WTC11 (cell line): ENCODE measurements around the gene TESK2. TPM values are rescaled to one million over a fixed set of nuclear protein-coding genes. Genes with fewer than 3 reads are reported as not detected.

ENCODE experiments used
- AR ChIP-seq: fragments of 250-450 bp; sonication (Bioruptor Pico); IDR thresholded peaks from 2 replicates; pipeline ENCODE4 v1.9.0; 2021; ENCODE audit warnings: mild to moderate bottlenecking
- ARID4B ChIP-seq: sonication (generic); formaldehyde crosslinking; IDR thresholded peaks from 2 replicates; pipeline ENCODE4 v1.8.0; 2023; ENCODE audit warnings: missing genetic modification reagents, mild to moderate bottlenecking, borderline replicate concordance
- ATF1 ChIP-seq: sonication (generic); formaldehyde crosslinking; IDR thresholded peaks from 2 replicates; pipeline ENCODE4 v1.8.1; 2023; ENCODE audit warnings: mild to moderate bottlenecking, moderate library complexity, missing genetic modification reagents
- CBFB ChIP-seq: sonication (generic); formaldehyde crosslinking; IDR thresholded peaks from 2 replicates; pipeline ENCODE4 v1.8.1; 2022; ENCODE audit warnings: mild to moderate bottlenecking, low read depth, missing genetic modification reagents
- CREM ChIP-seq: sonication (generic); formaldehyde crosslinking; IDR thresholded peaks from 2 replicates; pipeline ENCODE4 v1.8.1; 2022; ENCODE audit warnings: mild to moderate bottlenecking, missing genetic modification reagents, moderate library complexity
- CTCF ChIP-seq: fragments of 200-600 bp; IDR thresholded peaks from 2 replicates; pipeline ENCODE4 v1.8.0; 2022; ENCODE audit warnings: antibody characterized with exemption
- E2F5 ChIP-seq: sonication (generic); formaldehyde crosslinking; IDR thresholded peaks from 2 replicates; pipeline ENCODE4 v1.8.1; 2022; ENCODE audit warnings: mild to moderate bottlenecking, moderate library complexity, missing genetic modification reagents
- FOXP4 ChIP-seq: sonication (generic); formaldehyde crosslinking; IDR thresholded peaks from 2 replicates; pipeline ENCODE4 v1.8.0; 2022; ENCODE audit warnings: mild to moderate bottlenecking, missing genetic modification reagents
- IRF1 ChIP-seq: sonication (generic); formaldehyde crosslinking; IDR thresholded peaks from 2 replicates; pipeline ENCODE4 v1.8.0; 2023; ENCODE audit warnings: missing genetic modification reagents
- MAX ChIP-seq: sonication (generic); formaldehyde crosslinking; IDR thresholded peaks from 2 replicates; pipeline ENCODE4 v1.8.0; 2022; ENCODE audit warnings: mild to moderate bottlenecking, missing genetic modification reagents
- NR2C2 ChIP-seq: sonication (generic); formaldehyde crosslinking; IDR thresholded peaks from 2 replicates; pipeline ENCODE4 v1.8.0; 2022; ENCODE audit warnings: mild to moderate bottlenecking, missing genetic modification reagents
- NR3C1 ChIP-seq: sonication (generic); formaldehyde crosslinking; conservative IDR thresholded peaks from 2 replicates; pipeline ENCODE4 v1.8.1; 2023; ENCODE audit warnings: low read depth, mild to moderate bottlenecking, missing genetic modification reagents
- ZNF232 ChIP-seq: sonication (generic); formaldehyde crosslinking; IDR thresholded peaks from 2 replicates; pipeline ENCODE4 v1.8.0; 2022; ENCODE audit warnings: mild to moderate bottlenecking, missing genetic modification reagents
- ZNF423 ChIP-seq: fragments of 250-450 bp; sonication (Bioruptor Pico); IDR thresholded peaks from 2 replicates; pipeline ENCODE4 v2.1.2; 2022; ENCODE audit warnings: mild to moderate bottlenecking, moderate library complexity
- ZNF532 ChIP-seq: fragments of 250-450 bp; sonication (Bioruptor Pico); IDR thresholded peaks from 2 replicates; pipeline ENCODE4 v1.9.0; 2021; ENCODE audit warnings: mild to moderate bottlenecking, borderline replicate concordance
- ZSCAN18 ChIP-seq: fragments of 250-450 bp; sonication (Bioruptor Pico); IDR thresholded peaks from 2 replicates; pipeline ENCODE4 v2.1.2; 2022; ENCODE audit warnings: mild to moderate bottlenecking, moderate library complexity
- total RNA-seq: library from RNA; stranded (reverse); gene quantifications from 3 replicates; pipeline ENCODE4 v1.2.3, GENCODE V29; 2021

TESK2 gene
- total RNA-seq, 1 experiment from 2014 or later, result 13.3 TPM

- no peak; the same call in 1 of the 2 replicates for TF ChIP-seq ARID4B (CRISPR knock-in tag)
- no peak for TF ChIP-seq NR2C2 (CRISPR knock-in tag)
- TF ChIP-seq ZNF232 (CRISPR knock-in tag), result no peak
- no peak for TF ChIP-seq IRF1
- TF ChIP-seq AR (CRISPR knock-in tag), result no peak
- TF ChIP-seq CTCF, result no peak
- no peak for TF ChIP-seq CBFB (CRISPR knock-in tag)
- peak; percentile 38; the same call in 1 of the 2 replicates for TF ChIP-seq CREM (CRISPR knock-in tag)
- TF ChIP-seq NR3C1 (CRISPR knock-in tag), result no peak
- TF ChIP-seq FOXP4 (CRISPR knock-in tag), result no peak
- TF ChIP-seq ZNF532 (CRISPR knock-in tag), result no peak
- TF ChIP-seq E2F5 (CRISPR knock-in tag), result peak; percentile 62; the same call in 1 of the 2 replicates
- TF ChIP-seq ZSCAN18 (CRISPR knock-in tag), result no peak
- no peak for TF ChIP-seq ATF1 (CRISPR knock-in tag)
- peak; percentile 88 for TF ChIP-seq MAX (CRISPR knock-in tag)
- no peak for TF ChIP-seq ZNF423 (CRISPR knock-in tag)
These were observed at the start of gene TESK2 (continued) for GRCh38 chr1:45490626-45491486.
